Sigmoid colon (tissue), 4 donors: ENCODE data around the gene KRT24.

Source experiments
- CTCF ChIP-seq, 4 experiments: fragments of 450-650 bp in 3 of 4; fragments of 200-600 bp in 1 of 4; IDR thresholded peaks; one replicate each; pipeline ENCODE4 v1.5.1; 2016 to 2019; ENCODE audit warnings: antibody characterized with exemption in 4 of 4, mild to moderate bottlenecking in 3 of 4, moderate library complexity in 2 of 4
- POLR2AphosphoS5 ChIP-seq, 4 donors: sonication (generic); formaldehyde crosslinking; IDR thresholded peaks; one replicate each; pipeline ENCODE4 v1.6.1; 2017; ENCODE audit warnings: antibody characterized with exemption in 4 of 4

DNA sequence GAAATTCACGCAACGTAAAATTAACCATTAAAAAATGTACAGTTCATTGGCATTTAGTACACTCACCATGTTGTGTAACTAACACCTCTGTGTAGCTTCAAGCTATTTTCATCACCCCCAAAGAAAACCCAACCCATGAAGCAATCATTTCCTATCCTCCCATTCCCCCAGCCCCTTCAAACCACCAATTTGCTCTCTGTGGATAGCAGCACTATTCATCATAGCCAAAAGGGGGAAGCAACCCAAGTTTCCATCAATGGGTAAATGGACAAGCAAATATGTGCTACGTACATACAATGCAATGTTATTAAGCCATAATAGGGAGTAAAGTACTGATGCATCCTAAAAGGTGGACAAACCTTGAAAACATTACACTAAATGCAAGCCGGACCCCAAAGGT, 27.6 kb downstream of the KRT24 start:
- TF ChIP-seq CTCF (IDR thresholded peaks at IDR 0.05): no peak
- TF ChIP-seq POLR2AphosphoS5 (IDR thresholded peaks at IDR 0.05): no peak
